SIG-M5 treated with dmso at 0.1 percent for 504 hours (cell line): ENCODE data around the gene FRMD1.

Experiments used
- DNase-seq: peaks from one replicate; lab custom pipeline; 2025; ENCODE audit not compliant: unreplicated experiment; lab: John Stamatoyannopoulos, UW

The FRMD1 gene

GRCh38 chr6:168029459-168030217, 49.4 kb downstream of the FRMD1 start:
- DNase-seq = no peak

GRCh38 chr6:168028181-168028580, 50.8 kb downstream of the FRMD1 start:
- DNase-seq = no peak

- no peak for DNase-seq
Measured at GRCh38 chr6:168027521-168027920, 51.5 kb downstream of the FRMD1 start.

- DNase-seq = no peak
Measured at GRCh38 chr6:168026925-168027324, 52.1 kb downstream of the FRMD1 start.

- DNase-seq = no peak
Measured at GRCh38 chr6:168025831-168026710, 52.9 kb downstream of the FRMD1 start.

- no peak for DNase-seq
Measured at GRCh38 chr6:168024951-168025510, 54.0 kb downstream of the FRMD1 start.

GRCh38 chr6:168022488-168023321, 56.3 kb downstream of the FRMD1 start:
- DNase-seq = no peak

- DNase-seq = no peak
Measured at GRCh38 chr6:168021581-168021980, 57.4 kb downstream of the FRMD1 start.

GRCh38 chr6:168020242-168020641, 58.8 kb downstream of the FRMD1 start:
- no peak for DNase-seq

- no peak for DNase-seq
Measured at GRCh38 chr6:168018664-168019063, 60.3 kb downstream of the FRMD1 start.

GRCh38 chr6:168017629-168018028, 61.4 kb downstream of the FRMD1 start:
- DNase-seq = no peak

- DNase-seq = no peak
Measured at GRCh38 chr6:168016721-168017525, 62.1 kb downstream of the FRMD1 start.

- DNase-seq = no peak
Measured at GRCh38 chr6:168016176-168016620, 62.8 kb downstream of the FRMD1 start.

GRCh38 chr6:168015482-168016175, 63.4 kb downstream of the FRMD1 start:
- no peak for DNase-seq

GRCh38 chr6:168015009-168015408, 64.0 kb downstream of the FRMD1 start:
- DNase-seq = no peak

- no peak for DNase-seq
Measured at GRCh38 chr6:168014428-168014827, 64.6 kb downstream of the FRMD1 start.

- no peak for DNase-seq
Measured at GRCh38 chr6:168013250-168013915, 65.6 kb downstream of the FRMD1 start.

GRCh38 chr6:168012431-168013249, 66.4 kb downstream of the FRMD1 start:
- no peak for DNase-seq
